NB4 (cell line): ENCODE results near the gene GLO1.

Source experiments
- DNase-seq: peaks from one replicate; pipeline ENCODE4 v3.0.0; 2010; ENCODE audit warnings: low read depth
- H3K4me3 ChIP-seq: one replicate; pipeline ENCODE4 v1.5.1; 2011; ENCODE audit warnings: mild to moderate bottlenecking, low read depth, low read length, moderate library complexity
- CTCF ChIP-seq: IDR thresholded peaks from one replicate; pipeline ENCODE4 v1.5.1; 2012; ENCODE audit warnings: low read depth, low read length
- MAX ChIP-seq: IDR thresholded peaks from 2 replicates; pipeline ENCODE4 v1.6.1; 2011; ENCODE audit warnings: low read depth, low read length
- MYC ChIP-seq: IDR thresholded peaks from 2 replicates; pipeline ENCODE4 v1.6.1; 2011; ENCODE audit warnings: low read depth, low read length
- POLR2A ChIP-seq: IDR thresholded peaks from 2 replicates; pipeline ENCODE4 v1.6.1; 2011; ENCODE audit warnings: mild to moderate bottlenecking; ENCODE audit not compliant: insufficient read length; ENCODE audit errors: extremely low read depth

The GLO1 gene

GRCh38 chr6:38736951-38737350 is 34.0 kb upstream of the GLO1 start:
- DNase-seq, result no peak
- TF ChIP-seq MAX (no peak), CTCF (no peak), POLR2A (no peak), MYC (no peak)
- no peak overlapping the region for H3K4me3 ChIP-seq

GRCh38 chr6:38730140-38730862 is 27.4 kb upstream of the GLO1 start:
- no peak for DNase-seq

GRCh38 chr6:38728203-38728602 is 25.3 kb upstream of the GLO1 start:
- DNase-seq, result no peak
- TF ChIP-seq POLR2A (no peak), MYC (no peak)
- no peak overlapping the region for H3K4me3 ChIP-seq

More at GRCh38 chr6:38730140-38730862, 27.4 kb upstream of the GLO1 start:
- TF ChIP-seq MYC (no peak), CTCF (no peak), POLR2A (no peak), MAX (no peak)
- H3K4me3 ChIP-seq, result no peak overlapping the region

GRCh38 chr6:38725414-38726183 is 22.7 kb upstream of the GLO1 start:
- no peak for DNase-seq
- TF ChIP-seq CTCF (no peak), MYC (no peak), MAX (no peak), POLR2A (no peak)
- H3K4me3 ChIP-seq, result no peak overlapping the region

- no peak for TF ChIP-seq POLR2A
- no peak for TF ChIP-seq MYC
- TF ChIP-seq CTCF, result no peak
- no peak for TF ChIP-seq MAX
- no peak for DNase-seq
- no peak overlapping the region for H3K4me3 ChIP-seq
Measured at GRCh38 chr6:38724343-38724742, 21.4 kb upstream of the GLO1 start.

- DNase-seq, result no peak
- H3K4me3 ChIP-seq, result no peak overlapping the region
- TF ChIP-seq CTCF, result no peak
- no peak for TF ChIP-seq POLR2A
- no peak for TF ChIP-seq MAX
- no peak for TF ChIP-seq MYC
Measured at GRCh38 chr6:38723783-38724182, 20.8 kb upstream of the GLO1 start.
